KOPT-K1 (cell line): ENCODE data around the gene C1QTNF12.

Experiments used
- H3K27ac ChIP-seq: fragments of 200-600 bp; sonication (generic); 2 replicates; pipeline ENCODE4 v1.5.1; 2016; ENCODE audit warnings: antibody characterized with exemption, mild to moderate bottlenecking, low read depth, low read length; ENCODE audit not compliant: poor library complexity, severe bottlenecking
- H3K36me3 ChIP-seq: fragments of 200-600 bp; sonication (generic); 2 replicates; pipeline ENCODE4 v1.5.1; 2017; ENCODE audit warnings: antibody characterized with exemption, mild to moderate bottlenecking, low read length, moderate library complexity; ENCODE audit not compliant: insufficient read depth
- H3K9me3 ChIP-seq: fragments of 200-600 bp; sonication (generic); 2 replicates; pipeline ENCODE4 v1.5.1; 2017; ENCODE audit warnings: antibody characterized with exemption, low read length, mild to moderate bottlenecking; ENCODE audit not compliant: insufficient read depth, poor library complexity, severe bottlenecking

Gene C1QTNF12

DNA sequence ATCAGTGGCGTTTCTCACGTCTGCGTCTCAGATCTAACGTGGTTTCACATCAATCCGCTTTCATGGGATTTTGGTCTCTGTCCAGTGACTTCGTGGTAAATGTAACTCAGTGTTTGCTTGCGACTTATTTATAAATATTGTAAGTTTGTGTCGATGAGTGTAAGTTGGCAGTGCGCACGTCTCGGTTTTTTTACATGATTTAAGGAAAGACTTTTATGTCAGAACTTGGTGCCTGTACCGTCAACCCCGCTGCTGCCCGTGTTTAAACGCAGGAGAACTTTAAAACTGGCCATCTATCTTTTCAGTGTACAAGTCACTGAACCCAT lies 13.0 kb downstream of the C1QTNF12 start:
- Histone ChIP-seq H3K36me3 (peaks cover 23% of the 10 kb centered on the region; the same call in 1 of the 2 replicates), H3K27ac (no peak overlapping the region), H3K9me3 (no peaks in the 10 kb centered on the region)

GRCh38 chr1:1232796-1233566 lies 13.5 kb downstream of the C1QTNF12 start:
- Histone ChIP-seq H3K27ac (peak overlapping the region; percentile 79), H3K9me3 (no peaks in the 10 kb centered on the region), H3K36me3 (peaks cover 28% of the 10 kb centered on the region; the same call in 1 of the 2 replicates)

GRCh38 chr1:1232208-1232795 lies 14.2 kb downstream of the C1QTNF12 start, which contains the start of gene B3GALT6:
TSS of gene B3GALT6 (plus strand) at chr1:1232237. CDS start at chr1:1232279, 42 bp downstream.
- Histone ChIP-seq H3K27ac (peak within 1 kb of the TSS; percentile 79), H3K36me3 (peaks cover 35% of the 10 kb centered on the region; the same call in 1 of the 2 replicates), H3K9me3 (no peaks in the 10 kb centered on the region)

DNA sequence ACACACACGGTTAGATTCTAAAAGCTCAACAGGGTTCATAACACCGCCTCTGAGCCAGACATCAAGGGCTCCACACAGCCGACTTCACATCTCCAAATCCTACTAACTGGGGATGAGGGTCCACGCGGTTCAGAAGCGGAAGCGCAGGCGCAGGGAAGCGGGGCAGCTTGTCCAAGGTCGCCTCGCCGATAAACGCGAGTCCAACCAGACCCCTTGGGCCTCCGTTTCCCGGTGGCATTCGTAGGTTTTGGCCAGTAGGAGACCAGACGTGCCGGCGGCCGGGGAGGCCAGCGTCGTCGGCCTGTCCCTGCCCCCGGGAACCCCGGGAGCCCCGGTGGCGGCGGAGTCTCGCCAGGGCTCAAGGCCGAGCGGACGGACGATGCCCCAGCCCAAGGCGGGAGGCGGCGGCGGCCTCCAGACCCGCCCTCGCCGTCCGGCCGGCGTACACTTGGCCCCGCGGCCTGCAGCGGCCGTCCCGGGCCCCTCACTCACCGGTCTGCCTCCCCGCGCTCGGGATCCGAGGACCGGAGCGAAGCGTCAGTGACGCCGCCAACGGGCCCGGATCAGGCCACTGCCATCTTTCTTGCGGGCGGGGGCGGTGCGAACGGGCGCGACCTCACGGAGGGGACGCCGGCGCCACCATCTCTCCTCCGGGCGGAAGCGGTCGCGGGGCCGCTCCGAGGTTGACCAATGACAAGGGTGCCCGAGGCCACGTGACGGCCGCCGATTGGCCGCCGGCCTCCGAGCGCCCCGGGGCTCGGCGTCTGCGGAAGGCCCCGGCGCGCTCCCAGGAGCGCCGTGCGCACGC lies 14.9 kb downstream of the C1QTNF12 start, which contains the start of gene SDF4:
Gene SDF4, minus strand, starts transcription at position 602 of the 808 bp plus-strand sequence. CDS start 3,229 bp downstream, outside the sequence.
- Histone ChIP-seq H3K27ac (peak within 1 kb of the TSS; percentile 79), H3K9me3 (no peaks in the 10 kb centered on the region), H3K36me3 (peaks cover 40% of the 10 kb centered on the region; the same call in 1 of the 2 replicates)

GRCh38 chr1:1230656-1231399 lies 15.7 kb downstream of the C1QTNF12 start:
- peak overlapping the region; percentile 79 for H3K27ac ChIP-seq
- no peaks in the 10 kb centered on the region for H3K9me3 ChIP-seq
- peaks cover 47% of the 10 kb centered on the region; the same call in 1 of the 2 replicates for H3K36me3 ChIP-seq

GRCh38 chr1:1229770-1230169 lies 16.8 kb downstream of the C1QTNF12 start:
- peaks cover 51% of the 10 kb centered on the region; the same call in 1 of the 2 replicates for H3K36me3 ChIP-seq
- no peak overlapping the region for H3K27ac ChIP-seq
- H3K9me3 ChIP-seq, result no peaks in the 10 kb centered on the region

GRCh38 chr1:1228596-1229321 lies 17.8 kb downstream of the C1QTNF12 start:
- H3K27ac ChIP-seq, result no peak overlapping the region
- H3K36me3 ChIP-seq, result peaks cover 54% of the 10 kb centered on the region; the same call in 1 of the 2 replicates
- no peaks in the 10 kb centered on the region for H3K9me3 ChIP-seq

DNA sequence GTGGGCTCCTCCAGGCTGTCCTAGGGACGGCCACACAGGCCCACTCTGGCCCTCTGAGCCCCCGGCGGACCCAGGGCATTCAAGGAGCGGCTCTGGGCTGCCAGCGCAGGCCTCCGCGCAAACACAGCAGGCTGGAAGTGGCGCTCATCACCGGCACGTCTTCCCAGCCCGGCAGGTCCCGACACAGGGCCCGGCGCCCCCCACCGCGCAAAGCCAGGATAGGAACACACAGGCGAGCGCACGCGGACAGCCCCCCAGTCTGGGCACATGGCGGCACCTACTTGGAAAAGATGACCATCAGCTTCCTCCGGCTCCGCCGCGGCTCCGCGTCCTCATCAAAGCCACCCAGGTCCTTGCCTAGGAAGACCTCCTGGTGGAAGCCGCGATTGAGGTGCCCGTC lies 18.3 kb downstream of the C1QTNF12 start:
- H3K36me3 ChIP-seq, result peaks cover 58% of the 10 kb centered on the region; the same call in 1 of the 2 replicates
- H3K27ac ChIP-seq, result no peak overlapping the region
- no peaks in the 10 kb centered on the region for H3K9me3 ChIP-seq

DNA sequence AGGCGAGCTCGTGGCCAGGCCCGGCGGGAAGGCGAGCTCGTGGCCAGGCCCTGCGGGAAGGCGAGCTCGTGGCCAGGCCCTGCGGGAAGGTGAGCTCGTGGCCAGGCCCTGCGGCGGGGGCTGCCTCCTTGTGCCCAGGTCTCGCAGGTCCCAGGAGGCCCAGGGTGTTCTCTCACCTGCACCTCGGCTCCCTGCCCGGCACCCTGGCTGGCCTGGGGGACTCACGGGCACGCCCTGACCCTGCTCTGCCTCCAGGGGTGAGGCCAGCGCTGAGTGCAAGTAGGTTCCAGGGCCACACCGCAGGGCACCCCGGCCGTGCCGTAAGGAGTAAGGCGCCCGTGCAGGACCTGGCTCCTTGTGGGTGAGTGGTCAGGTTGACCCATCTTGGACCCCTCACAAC lies 19.1 kb downstream of the C1QTNF12 start:
- H3K27ac ChIP-seq, result no peak overlapping the region
- peaks cover 66% of the 10 kb centered on the region; the same call in 1 of the 2 replicates for H3K36me3 ChIP-seq
- no peaks in the 10 kb centered on the region for H3K9me3 ChIP-seq

DNA sequence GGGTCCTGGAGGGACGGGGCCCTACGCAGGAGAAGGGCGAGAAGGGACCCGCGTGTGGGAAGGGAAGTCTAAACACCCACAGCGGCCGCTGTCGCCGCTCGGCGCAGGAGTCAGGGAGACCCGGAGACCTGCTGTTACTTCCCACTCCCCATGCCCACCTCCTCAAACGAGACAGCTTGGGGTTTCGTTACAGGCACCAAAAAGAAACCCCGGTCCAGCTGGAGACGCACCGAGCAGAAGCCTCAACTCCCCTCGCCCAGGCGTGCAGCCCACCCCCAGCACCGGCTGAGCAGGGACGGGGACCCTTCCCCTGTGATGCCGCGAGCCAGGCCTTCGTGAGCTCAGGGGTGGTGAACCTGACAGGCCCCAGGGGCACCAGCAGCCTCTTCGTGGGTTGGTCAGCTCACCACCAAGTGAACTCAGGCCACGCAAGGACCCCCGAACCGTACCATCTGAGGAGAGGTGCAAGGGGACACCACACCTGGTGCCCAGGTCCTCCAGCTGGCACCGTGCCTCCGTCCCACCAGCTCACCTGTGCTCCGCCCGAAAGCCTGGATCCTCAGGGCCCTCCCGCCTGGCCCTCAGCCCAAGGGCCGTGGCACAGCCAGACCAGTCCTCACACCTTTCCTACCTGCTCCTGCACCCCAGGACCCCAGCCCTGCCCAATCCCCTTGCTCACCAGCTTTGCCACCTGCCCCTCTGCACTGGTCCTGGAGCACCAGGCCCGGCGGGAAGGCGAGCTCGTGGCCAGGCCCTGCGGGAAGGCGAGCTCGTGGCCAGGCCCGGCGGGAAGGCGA lies 19.8 kb downstream of the C1QTNF12 start:
- H3K9me3 ChIP-seq, result no peaks in the 10 kb centered on the region
- H3K27ac ChIP-seq, result no peak overlapping the region
- peaks cover 73% of the 10 kb centered on the region for H3K36me3 ChIP-seq

DNA sequence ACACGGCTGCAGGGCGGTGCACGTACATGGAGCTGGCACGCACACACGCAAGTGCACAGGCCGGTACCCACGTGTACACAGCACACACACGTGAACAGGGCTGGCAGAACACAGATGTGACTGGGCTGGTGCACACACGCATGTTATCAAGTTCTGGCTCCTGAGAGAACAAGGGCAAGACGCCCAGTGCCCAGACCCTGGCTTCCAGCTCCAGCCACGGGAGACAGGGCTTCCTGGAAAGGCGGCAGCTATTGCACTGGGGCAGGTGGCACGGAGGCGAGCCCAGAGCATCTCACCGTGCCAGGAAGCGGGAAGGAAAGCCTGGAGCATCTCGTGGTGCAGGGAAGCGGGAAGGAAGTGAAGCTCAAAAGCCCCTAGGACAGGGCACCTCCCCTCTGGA lies 20.6 kb downstream of the C1QTNF12 start:
- peaks cover 80% of the 10 kb centered on the region for H3K36me3 ChIP-seq
- no peak overlapping the region for H3K27ac ChIP-seq
- no peaks in the 10 kb centered on the region for H3K9me3 ChIP-seq

DNA sequence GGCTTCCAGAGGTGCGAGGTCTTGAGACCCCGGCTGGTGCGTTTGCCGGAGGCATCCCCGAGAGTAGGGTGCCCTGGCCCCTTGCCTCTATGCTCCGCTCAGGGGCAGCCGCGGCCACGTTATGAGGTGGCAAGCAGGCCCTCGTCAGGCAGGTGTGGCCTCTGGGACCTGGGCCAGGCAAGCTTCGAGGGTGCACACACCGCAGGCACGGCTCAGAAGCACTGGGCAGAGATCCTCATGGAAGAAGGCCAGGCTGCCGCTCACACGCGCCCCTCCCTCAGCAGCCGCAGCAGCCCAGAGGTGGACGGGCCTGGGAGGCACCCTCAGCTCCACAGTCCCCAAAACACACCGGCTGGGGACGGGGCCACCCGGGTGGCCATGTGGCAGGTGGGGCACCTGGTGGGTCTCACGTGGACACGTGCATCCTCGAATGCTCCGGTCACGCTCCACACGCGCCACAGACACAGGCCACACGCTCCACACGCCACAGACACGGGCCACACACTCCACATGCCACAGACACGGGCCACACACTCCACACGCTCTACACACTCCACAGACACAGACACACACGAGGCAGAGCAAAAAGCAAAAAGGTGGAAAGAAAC lies 21.2 kb downstream of the C1QTNF12 start:
- Histone ChIP-seq H3K9me3 (no peaks in the 10 kb centered on the region), H3K27ac (no peak overlapping the region), H3K36me3 (peaks cover 86% of the 10 kb centered on the region)

DNA sequence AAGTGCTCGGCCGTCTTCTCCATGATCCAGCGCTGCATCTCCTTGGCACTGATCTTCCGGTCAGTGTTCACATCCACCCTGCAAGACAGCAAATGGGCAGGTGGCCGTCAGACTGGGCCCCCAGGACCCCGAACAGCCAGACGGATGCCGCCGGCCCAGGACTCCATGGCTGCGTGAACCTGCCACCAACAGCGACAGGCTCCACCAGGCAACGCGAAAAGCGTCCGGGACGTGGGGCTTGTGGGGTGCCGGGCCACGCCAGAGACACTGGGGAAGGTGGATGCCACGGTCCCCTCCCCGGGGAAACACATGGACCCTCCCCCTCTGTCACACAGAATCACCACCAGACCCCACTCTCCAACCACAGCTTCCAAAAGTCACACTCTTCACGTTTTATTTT lies 22.6 kb downstream of the C1QTNF12 start:
- H3K36me3 ChIP-seq, result peaks cover 95% of the 10 kb centered on the region

More for the DNA sequence above, 22.6 kb downstream of the C1QTNF12 start:
- Histone ChIP-seq H3K9me3 (no peaks in the 10 kb centered on the region), H3K27ac (no peak overlapping the region)
